NCI-H187 (cell line): ENCODE results near the gene DCAF8.
A peak's percentile ranks its signal among the peaks of the same experiment; 100 is the strongest.
"Not testable (repeated sequence)": the region's sequence is repeated elsewhere in the genome, so short reads cannot be mapped to it uniquely, and the experiment has no call there.

Experiments
- DNase-seq, 2 experiments: peaks; one replicate each; lab custom pipeline; 2025; lab: John Stamatoyannopoulos, UW

Gene DCAF8

DNA sequence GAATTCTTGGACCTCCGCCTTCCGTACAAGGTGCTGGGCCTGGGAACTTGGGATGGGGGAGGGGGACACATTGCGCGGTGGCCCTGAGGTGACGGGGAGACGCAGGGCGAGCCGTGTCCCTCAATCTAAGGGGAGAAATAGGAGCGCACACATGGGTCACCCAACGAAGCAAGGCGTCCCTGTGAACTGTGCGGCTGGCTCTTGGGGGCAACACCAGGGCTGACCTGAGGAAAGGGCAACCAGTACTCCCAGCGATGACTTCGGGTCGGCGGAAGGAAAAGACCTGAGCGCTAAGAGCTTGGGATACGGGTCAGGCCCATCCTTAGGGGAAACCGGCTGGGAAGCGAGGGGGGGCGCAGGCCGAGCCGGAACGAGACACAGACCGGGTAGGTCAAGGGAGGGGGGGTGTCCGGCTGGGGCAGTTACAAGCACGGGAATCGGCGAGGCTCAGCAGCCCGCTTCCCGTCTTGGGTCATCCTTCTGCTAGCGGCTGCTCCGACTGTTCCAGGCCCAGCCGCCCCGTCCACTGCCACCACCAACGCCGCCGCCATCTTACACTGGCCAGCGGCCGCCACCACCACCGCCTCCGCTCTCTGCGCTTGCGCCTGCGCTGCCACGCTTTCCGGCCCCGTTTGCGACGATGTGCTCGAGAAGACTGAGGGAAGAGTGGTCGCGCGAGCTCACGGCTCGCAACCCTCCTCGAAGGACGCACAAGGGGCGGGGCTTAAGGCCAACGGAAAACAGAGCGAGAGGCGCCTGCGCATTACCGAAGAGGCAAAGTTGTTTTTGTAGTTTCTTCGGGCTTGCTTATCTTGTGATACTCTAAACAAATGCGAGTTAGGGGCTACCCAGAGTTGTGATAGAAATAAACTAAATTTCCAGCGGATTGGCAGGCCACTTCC lies at the start of gene DCAF8:
DCAF8 (minus strand) TSS at position 657 of the 902 bp plus-strand sequence. CDS start 18,541 bp downstream, outside the sequence.
- DNase-seq = peak; percentile 99 to 100

- no peak for DNase-seq
Observed at GRCh38 chr1:160309571-160309970, 47.2 kb upstream of the DCAF8 start.

- DNase-seq = no peak
Observed at GRCh38 chr1:160309185-160309557, 46.8 kb upstream of the DCAF8 start.

- DNase-seq = no peak
Observed at GRCh38 chr1:160308451-160309184, 46.3 kb upstream of the DCAF8 start.

GRCh38 chr1:160307118-160307791 lies 44.9 kb upstream of the DCAF8 start:
- no peak for DNase-seq

DNA sequence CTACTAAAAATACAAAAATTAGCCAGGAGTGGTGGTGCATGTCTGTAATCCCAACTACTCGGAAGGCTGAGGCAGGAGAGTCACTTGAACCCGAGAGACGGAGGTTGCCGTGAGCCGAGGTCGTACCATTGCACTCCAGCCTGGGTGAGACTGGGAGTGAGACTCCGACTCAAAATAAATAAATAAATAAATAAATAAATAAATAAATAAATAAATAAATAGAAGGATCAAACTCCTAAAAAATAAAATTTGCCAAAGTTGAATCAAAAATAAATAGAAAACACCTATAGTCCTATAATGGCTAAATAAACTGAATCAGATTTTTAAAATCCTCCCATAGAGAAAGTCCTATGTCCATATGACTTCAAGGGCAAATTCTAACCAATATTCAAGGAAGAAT lies 37.8 kb upstream of the DCAF8 start:
- DNase-seq = no peak

GRCh38 chr1:160296036-160296435 lies 33.7 kb upstream of the DCAF8 start:
- DNase-seq = no peak

DNA sequence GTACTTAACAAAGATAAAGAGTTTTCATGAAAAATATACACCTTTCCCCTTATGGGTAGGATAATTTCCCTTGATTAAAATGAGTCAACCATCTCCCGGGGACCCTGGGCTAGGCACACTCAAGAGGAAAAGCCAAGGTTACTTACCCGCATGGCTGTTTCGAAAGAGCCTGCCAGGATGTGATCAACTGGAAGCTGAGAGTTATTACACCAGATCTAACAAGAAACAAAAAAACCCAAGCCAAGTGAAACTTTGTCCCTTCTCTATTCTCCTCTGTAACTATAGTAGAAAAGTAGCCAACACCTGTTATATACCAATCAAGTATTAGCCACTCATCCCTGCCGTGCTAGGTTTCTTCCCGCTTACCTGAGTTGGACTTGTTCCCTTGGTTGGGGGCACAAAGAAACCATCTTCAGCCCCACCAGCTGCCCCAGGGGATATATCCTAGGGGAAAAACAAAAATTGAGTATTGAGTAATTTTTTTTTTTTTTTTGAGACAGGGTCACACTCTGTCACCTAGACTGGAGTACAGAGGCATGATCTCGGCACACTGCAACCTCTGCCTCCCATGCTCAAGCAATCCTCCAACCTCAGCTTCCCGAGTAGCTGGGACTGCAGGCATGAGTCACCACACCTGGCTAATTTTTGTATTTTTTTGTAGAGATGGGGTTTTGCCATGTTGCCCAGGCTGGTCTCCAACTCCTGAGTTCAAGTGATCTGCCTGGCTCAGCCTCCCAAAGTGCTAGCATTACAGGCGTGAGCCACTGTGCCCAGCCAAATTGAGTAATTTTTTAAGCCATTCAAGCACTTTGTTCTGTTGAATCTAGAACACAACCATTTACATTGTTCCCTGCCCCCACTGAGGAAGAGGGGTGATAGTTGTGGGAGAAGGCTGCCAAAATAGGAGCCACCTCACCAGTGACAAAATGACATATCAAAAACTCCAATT lies 30.9 kb upstream of the DCAF8 start:
- no peak for DNase-seq

GRCh38 chr1:160291248-160292220 lies 29.2 kb upstream of the DCAF8 start:
- DNase-seq = peak; percentile 42 to 61

- not testable (repeated sequence) for DNase-seq
Observed at GRCh38 chr1:160287769-160288168, 25.4 kb upstream of the DCAF8 start.

DNA sequence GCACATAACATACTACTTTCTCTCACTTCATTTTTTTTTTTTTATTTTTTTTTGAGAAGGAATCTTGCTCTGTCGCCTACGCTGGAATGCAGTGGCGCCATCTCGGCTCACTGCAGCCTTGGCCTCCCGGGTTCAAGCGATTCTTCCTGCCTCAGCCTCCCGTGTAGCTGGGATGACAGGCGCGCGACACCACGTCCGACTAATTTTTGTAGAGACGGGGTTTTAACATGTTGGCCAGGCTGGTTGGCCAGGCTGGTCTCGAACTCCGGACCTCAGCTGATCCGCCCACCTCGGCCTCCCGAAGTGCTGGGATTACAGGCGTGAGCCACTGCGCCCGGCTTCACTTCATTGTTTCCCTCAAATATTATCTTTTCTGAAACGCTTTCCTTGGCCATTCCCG lies 23.2 kb upstream of the DCAF8 start:
- DNase-seq = no peak

DNA sequence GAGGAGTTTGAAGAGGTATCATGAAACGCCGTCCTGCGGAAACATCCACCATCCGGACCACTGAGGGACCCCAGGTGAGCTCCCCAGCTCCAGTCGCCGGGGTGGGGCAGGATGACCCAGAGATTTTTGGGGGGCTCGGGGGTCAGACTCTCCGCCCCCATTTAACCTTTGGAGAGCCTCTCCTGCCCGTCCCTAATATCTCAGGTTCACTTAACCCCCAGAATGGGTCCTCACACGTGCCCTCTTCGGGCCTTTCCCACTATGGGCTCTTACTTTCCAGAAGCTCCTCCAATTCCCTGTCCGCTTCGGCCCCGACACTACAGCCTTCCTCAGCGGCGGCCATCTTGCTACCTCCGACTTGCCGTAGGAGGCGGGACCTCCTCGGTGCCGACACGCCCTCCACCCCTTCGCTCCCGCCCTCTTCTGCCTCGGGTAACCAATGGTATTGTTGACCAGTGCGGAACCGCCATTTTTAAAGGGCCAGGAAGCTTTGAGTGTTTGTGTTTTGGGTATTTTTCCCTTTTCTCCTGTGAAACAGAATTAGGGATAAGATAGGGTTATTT lies 22.5 kb upstream of the DCAF8 start, which contains the start of gene PEX19:
PEX19 (minus strand) TSS at position 352 of the 563 bp plus-strand sequence; CDS start at position 343, 9 bp downstream.
- peak; percentile 90 to 98 for DNase-seq

- DNase-seq = no peak
Observed at GRCh38 chr1:160284220-160284781, 22.0 kb upstream of the DCAF8 start.

GRCh38 chr1:160282807-160283206 lies 20.5 kb upstream of the DCAF8 start:
- no peak for DNase-seq

DNA sequence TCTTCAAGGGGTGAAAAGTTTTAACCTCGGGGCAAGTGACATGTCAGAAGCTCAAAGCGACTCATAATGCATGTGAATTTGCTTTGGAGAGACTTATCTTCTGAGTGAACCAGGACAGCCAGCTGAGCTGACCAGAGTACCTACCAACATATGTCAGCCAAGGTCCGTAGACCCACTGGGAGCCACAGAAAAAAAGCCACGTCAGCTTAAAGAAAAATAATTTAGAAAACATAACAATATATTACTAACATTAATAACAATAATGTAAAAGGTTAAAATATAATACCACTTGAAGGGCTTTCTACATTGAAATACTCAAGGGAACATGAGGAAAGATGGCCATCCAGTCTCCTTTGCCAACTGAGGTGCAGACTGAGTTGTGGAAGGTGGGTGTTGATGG lies 15.6 kb upstream of the DCAF8 start:
- no peak for DNase-seq

GRCh38 chr1:160277330-160277729 lies 15.0 kb upstream of the DCAF8 start:
- DNase-seq = no peak

DNA sequence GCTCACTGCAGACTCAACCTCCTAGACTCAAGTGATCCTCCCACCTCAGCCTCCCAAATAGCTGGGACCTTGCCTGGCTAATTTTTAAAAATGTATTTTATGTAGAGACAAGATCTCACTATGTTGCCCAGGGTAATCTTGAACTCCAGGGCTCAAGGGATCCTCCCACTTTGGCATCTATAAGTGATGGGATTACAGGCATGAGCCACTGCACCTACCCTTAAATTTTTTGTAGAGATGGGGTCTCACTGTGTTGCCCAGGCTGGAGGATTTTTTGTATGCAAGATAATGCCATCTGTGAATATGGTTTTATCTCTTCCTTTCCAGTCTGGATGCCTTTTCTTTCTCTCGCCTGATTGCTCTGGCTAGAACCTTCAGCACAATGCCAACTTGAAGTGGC lies 8.7 kb upstream of the DCAF8 start:
- no peak for DNase-seq

GRCh38 chr1:160267284-160267991 lies 5.1 kb upstream of the DCAF8 start:
- no peak for DNase-seq
